ENCODE results near the gene RPS6KA4.
"Not testable (repeated sequence)": the region's sequence is repeated elsewhere in the genome, so short reads cannot be mapped to it uniquely, and the experiment has no call there.

The RPS6KA4 gene

DNA sequence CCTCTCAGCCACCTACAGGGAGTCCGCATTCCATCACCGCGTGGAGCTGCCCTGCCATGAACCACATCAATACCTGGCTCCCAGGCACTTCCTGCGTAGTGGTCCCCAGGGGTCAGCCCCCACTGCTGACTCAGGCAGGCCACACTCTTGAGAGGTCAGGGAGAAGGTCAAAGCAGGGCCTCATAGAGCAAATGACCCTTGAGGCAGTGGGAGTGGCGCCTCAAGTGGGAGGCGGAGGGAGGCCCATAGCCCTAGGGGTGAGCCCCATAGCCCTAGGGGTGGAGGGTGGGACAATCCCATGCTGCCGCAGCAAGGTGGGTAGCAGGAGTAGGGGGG lies 36.1 kb upstream of the RPS6KA4 start:
- no peak overlapping the region for H3K4ac ChIP-seq (ENCODE audit: low read length)
- peaks cover 9 to 11% of the 10 kb centered on the region in 2 donors for H3K4me1 ChIP-seq (ENCODE audit: control insufficient read depth in 2 of 2, insufficient read depth in 1 of 2, low read depth in 1 of 2, low read length in 2 of 2)
- no peak overlapping the region for H3K18ac ChIP-seq (ENCODE audit: low read length)
- H2AK5ac ChIP-seq (ENCODE audit: low read depth, low read length), result peak overlapping the region; percentile 25
- no peak overlapping the region for H3K4me2 ChIP-seq (ENCODE audit: insufficient read depth, low read length, poor library complexity, severe bottlenecking)
- H3K27ac ChIP-seq (replicated peaks; ENCODE audit: low read length), result no peak overlapping the region
- H3K14ac ChIP-seq (ENCODE audit: low read length), result peak overlapping the region; percentile 89
- no peak overlapping the region for H4K8ac ChIP-seq (ENCODE audit: low read depth, low read length)
- H2BK5ac ChIP-seq (ENCODE audit: low read length), result no peak overlapping the region
- H3K23ac ChIP-seq (ENCODE audit: low read depth, low read length, poor library complexity), result no peak overlapping the region
- H2BK120ac ChIP-seq (ENCODE audit: low read depth, low read length), result no peak overlapping the region
- H2BK12ac ChIP-seq (ENCODE audit: low read length), result no peak overlapping the region
- peaks cover 6 to 22% of the 10 kb centered on the region in 2 donors for H3K36me3 ChIP-seq (replicated peaks in 1 of 2; ENCODE audit: control insufficient read depth in 2 of 2, insufficient read depth in 2 of 2, low read length in 2 of 2)
- peak overlapping the region; percentile 78 for H3K9ac ChIP-seq (ENCODE audit: low read depth, low read length, poor library complexity)
- H3K9me3 ChIP-seq (replicated peaks in 1 of 2; ENCODE audit: control insufficient read depth in 2 of 2, insufficient read depth in 1 of 2, low read depth in 1 of 2, low read length in 2 of 2), result no peaks in the 10 kb centered on the region
- no peaks in the 10 kb centered on the region for H3K27me3 ChIP-seq (ENCODE audit: control insufficient read depth in 3 of 3, insufficient read depth in 3 of 3, low read depth in 1 of 3, low read length in 3 of 3)
- no peak overlapping the region for H2BK15ac ChIP-seq (ENCODE audit: low read length)
- no peak for DNase-seq (ENCODE audit: low spot score)
- H3K4me3 ChIP-seq (ENCODE audit: low read length in 2 of 2), result no peak overlapping the region
- no CpG with 5 or more reads among the region's 7 CpGs for WGBS, 2 donors (ENCODE audit: extremely low coverage in 2 of 2, insufficient read length in 2 of 2, insufficient replicate concordance in 1 of 2)
- no peak overlapping the region for H4K91ac ChIP-seq (ENCODE audit: low read depth, low read length, poor library complexity)
- H3K79me1 ChIP-seq (ENCODE audit: low read depth, low read length), result peaks cover 5% of the 10 kb centered on the region
- H2AFZ ChIP-seq (ENCODE audit: low read length), result no peak overlapping the region

DNA sequence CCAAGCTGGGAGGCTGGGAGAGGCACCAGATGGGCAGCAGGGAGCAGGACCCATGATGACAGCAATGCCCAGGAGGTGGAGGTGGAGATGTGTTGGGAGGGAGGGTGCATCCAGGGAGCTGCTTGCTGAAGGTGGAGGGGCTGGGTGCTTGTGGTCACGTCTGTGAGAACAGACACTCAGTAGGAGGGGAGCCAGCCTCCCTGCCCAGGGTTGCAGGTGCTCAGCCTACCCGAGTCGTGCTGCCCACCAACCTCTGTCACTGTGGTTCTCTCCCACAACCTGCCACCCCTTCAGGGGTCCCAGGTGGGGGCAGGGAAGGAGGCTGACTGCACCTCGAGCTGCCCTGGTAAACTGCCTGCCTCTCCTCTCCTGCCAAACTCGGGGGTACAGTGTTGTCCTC lies 35.6 kb upstream of the RPS6KA4 start:
- Histone ChIP-seq H2BK5ac (ENCODE audit: low read length) (no peak overlapping the region), H3K4me1 (ENCODE audit: control insufficient read depth in 2 of 2, insufficient read depth in 1 of 2, low read depth in 1 of 2, low read length in 2 of 2) (peaks cover 9 to 11% of the 10 kb centered on the region in 2 donors), H2AFZ (ENCODE audit: low read length) (no peak overlapping the region), H2BK15ac (ENCODE audit: low read length) (no peak overlapping the region), H3K4me2 (ENCODE audit: insufficient read depth, low read length, poor library complexity, severe bottlenecking) (peak overlapping the region; percentile 11), H3K4me3 (ENCODE audit: low read length in 2 of 2) (no peak overlapping the region), H2AK5ac (ENCODE audit: low read depth, low read length) (peak overlapping the region; percentile 56), H4K8ac (ENCODE audit: low read depth, low read length) (no peak overlapping the region), H3K36me3 (replicated peaks in 1 of 2; ENCODE audit: control insufficient read depth in 2 of 2, insufficient read depth in 2 of 2, low read length in 2 of 2) (peaks cover 6 to 22% of the 10 kb centered on the region in 2 donors), H3K23ac (ENCODE audit: low read depth, low read length, poor library complexity) (peak overlapping the region; percentile 80), H2BK12ac (ENCODE audit: low read length) (peak overlapping the region; percentile 58), H3K9ac (ENCODE audit: low read depth, low read length, poor library complexity) (peak overlapping the region; percentile 70), H3K27me3 (ENCODE audit: control insufficient read depth in 3 of 3, insufficient read depth in 3 of 3, low read depth in 1 of 3, low read length in 3 of 3) (no peaks in the 10 kb centered on the region), H3K14ac (ENCODE audit: low read length) (no peak overlapping the region), H4K91ac (ENCODE audit: low read depth, low read length, poor library complexity) (no peak overlapping the region), H3K4ac (ENCODE audit: low read length) (no peak overlapping the region), H3K27ac (replicated peaks; ENCODE audit: low read length) (no peak overlapping the region), H3K9me3 (replicated peaks in 1 of 2; ENCODE audit: control insufficient read depth in 2 of 2, insufficient read depth in 1 of 2, low read depth in 1 of 2, low read length in 2 of 2) (no peaks in the 10 kb centered on the region), H3K18ac (ENCODE audit: low read length) (peak overlapping the region; percentile 57), H2BK120ac (ENCODE audit: low read depth, low read length) (no peak overlapping the region), H3K79me1 (ENCODE audit: low read depth, low read length) (peaks cover 5% of the 10 kb centered on the region)
- no peak for DNase-seq (ENCODE audit: low spot score)
- WGBS, 2 donors (ENCODE audit: extremely low coverage in 2 of 2, insufficient read length in 2 of 2, insufficient replicate concordance in 1 of 2), result no CpG with 5 or more reads among the region's 5 CpGs

DNA sequence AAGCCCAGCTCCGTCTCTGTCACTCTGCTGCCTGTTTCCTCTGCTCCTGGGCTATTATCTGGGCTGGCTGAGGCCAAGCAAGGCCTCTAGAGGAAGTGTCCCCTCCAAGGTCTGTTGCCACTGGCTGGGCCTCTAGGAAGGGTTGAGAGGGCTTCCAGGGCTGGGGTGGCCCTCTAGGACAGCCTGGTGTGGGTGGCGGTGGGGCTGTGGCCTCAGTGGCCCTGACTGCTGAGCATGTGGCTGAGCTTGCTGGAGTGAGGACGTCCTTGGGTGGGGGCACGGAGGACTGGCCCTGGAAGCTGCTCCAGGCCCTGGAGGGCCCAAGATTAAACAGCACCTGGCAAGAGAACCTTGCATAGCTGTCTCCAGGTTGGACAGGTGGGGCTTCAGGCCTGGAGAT lies 35.0 kb upstream of the RPS6KA4 start:
- not testable (repeated sequence) for H2BK15ac ChIP-seq (ENCODE audit: low read length); H3K4me1 ChIP-seq (ENCODE audit: control insufficient read depth in 2 of 2, insufficient read depth in 1 of 2, low read depth in 1 of 2, low read length in 2 of 2); H3K27ac ChIP-seq (replicated peaks; ENCODE audit: low read length); H2BK120ac ChIP-seq (ENCODE audit: low read depth, low read length); H2AFZ ChIP-seq (ENCODE audit: low read length); H3K14ac ChIP-seq (ENCODE audit: low read length); DNase-seq (ENCODE audit: low spot score); H3K4ac ChIP-seq (ENCODE audit: low read length); H2AK5ac ChIP-seq (ENCODE audit: low read depth, low read length); H3K4me3 ChIP-seq (ENCODE audit: low read length in 2 of 2); H4K91ac ChIP-seq (ENCODE audit: low read depth, low read length, poor library complexity); H3K9ac ChIP-seq (ENCODE audit: low read depth, low read length, poor library complexity); H3K4me2 ChIP-seq (ENCODE audit: insufficient read depth, low read length, poor library complexity, severe bottlenecking); H3K79me1 ChIP-seq (ENCODE audit: low read depth, low read length); H3K27me3 ChIP-seq (ENCODE audit: control insufficient read depth in 3 of 3, insufficient read depth in 3 of 3, low read depth in 1 of 3, low read length in 3 of 3); H3K23ac ChIP-seq (ENCODE audit: low read depth, low read length, poor library complexity); H3K9me3 ChIP-seq (replicated peaks in 1 of 2; ENCODE audit: control insufficient read depth in 2 of 2, insufficient read depth in 1 of 2, low read depth in 1 of 2, low read length in 2 of 2); H2BK5ac ChIP-seq (ENCODE audit: low read length); H4K8ac ChIP-seq (ENCODE audit: low read depth, low read length)
- Histone ChIP-seq H2BK12ac (ENCODE audit: low read length) (peak overlapping the region; percentile 54), H3K18ac (ENCODE audit: low read length) (peak overlapping the region; percentile 57), H3K36me3 (replicated peaks in 1 of 2; ENCODE audit: control insufficient read depth in 2 of 2, insufficient read depth in 2 of 2, low read length in 2 of 2) (peaks cover 6 to 22% of the 10 kb centered on the region in 2 donors)
- WGBS, 2 donors (ENCODE audit: extremely low coverage in 2 of 2, insufficient read length in 2 of 2, insufficient replicate concordance in 1 of 2), result no CpG with 5 or more reads among the region's 4 CpGs

DNA sequence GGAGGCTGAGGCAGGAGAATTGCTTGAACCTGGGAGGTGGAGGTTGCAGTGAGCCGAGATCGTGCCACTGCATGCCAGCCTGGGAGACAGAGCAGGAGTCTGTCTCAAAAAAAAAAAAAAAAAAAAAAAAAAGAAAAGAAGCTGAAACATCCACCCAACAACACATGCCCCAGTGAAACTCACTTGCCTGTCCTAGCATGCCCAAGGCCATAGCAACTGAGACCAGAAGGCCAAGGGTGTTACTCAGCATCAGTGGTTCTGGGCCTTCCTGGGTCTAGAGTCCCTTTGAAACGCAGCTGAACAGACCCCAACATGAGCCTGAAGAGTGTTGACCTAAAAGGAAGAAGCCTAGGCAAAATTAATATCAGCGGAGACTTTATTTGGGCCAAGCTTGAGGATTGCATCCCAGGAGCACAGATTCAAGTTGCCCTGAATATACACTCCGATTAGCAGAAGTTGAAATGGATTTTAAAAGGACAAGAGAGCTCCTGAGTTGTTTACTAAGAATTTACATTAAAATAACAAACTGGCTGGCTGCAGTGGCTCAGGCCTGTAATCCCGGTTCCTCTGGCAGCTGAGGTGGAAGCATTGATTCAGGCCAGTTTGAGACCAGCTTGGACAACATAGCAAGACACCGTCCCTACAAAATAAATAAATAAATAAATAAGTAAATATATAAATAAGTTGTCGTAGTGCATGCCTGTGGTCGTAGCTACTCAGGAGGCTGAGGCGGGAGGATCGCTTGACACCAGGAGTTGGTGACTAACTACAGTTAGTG lies 34.1 kb upstream of the RPS6KA4 start:
- Histone ChIP-seq H2BK12ac (ENCODE audit: low read length) (no peak overlapping the region), H3K18ac (ENCODE audit: low read length) (no peak overlapping the region), H3K36me3 (replicated peaks in 1 of 2; ENCODE audit: control insufficient read depth in 2 of 2, insufficient read depth in 2 of 2, low read length in 2 of 2) (peaks cover 6 to 22% of the 10 kb centered on the region in 2 donors), H4K8ac (ENCODE audit: low read depth, low read length) (no peak overlapping the region), H2AK5ac (ENCODE audit: low read depth, low read length) (no peak overlapping the region), H2BK5ac (ENCODE audit: low read length) (no peak overlapping the region), H3K23ac (ENCODE audit: low read depth, low read length, poor library complexity) (no peak overlapping the region), H4K91ac (ENCODE audit: low read depth, low read length, poor library complexity) (no peak overlapping the region), H3K9ac (ENCODE audit: low read depth, low read length, poor library complexity) (no peak overlapping the region), H3K14ac (ENCODE audit: low read length) (no peak overlapping the region), H2AFZ (ENCODE audit: low read length) (no peak overlapping the region), H3K27me3 (ENCODE audit: control insufficient read depth in 3 of 3, insufficient read depth in 3 of 3, low read depth in 1 of 3, low read length in 3 of 3) (no peaks in the 10 kb centered on the region), H2BK120ac (ENCODE audit: low read depth, low read length) (no peak overlapping the region), H3K4ac (ENCODE audit: low read length) (no peak overlapping the region), H2BK15ac (ENCODE audit: low read length) (no peak overlapping the region), H3K9me3 (replicated peaks in 1 of 2; ENCODE audit: control insufficient read depth in 2 of 2, insufficient read depth in 1 of 2, low read depth in 1 of 2, low read length in 2 of 2) (no peaks in the 10 kb centered on the region), H3K27ac (replicated peaks; ENCODE audit: low read length) (no peak overlapping the region), H3K4me2 (ENCODE audit: insufficient read depth, low read length, poor library complexity, severe bottlenecking) (no peak overlapping the region), H3K79me1 (ENCODE audit: low read depth, low read length) (peaks cover 2% of the 10 kb centered on the region), H3K4me1 (ENCODE audit: control insufficient read depth in 2 of 2, insufficient read depth in 1 of 2, low read depth in 1 of 2, low read length in 2 of 2) (peaks cover 4 to 5% of the 10 kb centered on the region in 2 donors), H3K4me3 (ENCODE audit: low read length in 2 of 2) (no peak overlapping the region)
- WGBS, 2 donors (ENCODE audit: extremely low coverage in 2 of 2, insufficient read length in 2 of 2, insufficient replicate concordance in 1 of 2), result no CpG with 5 or more reads among the region's 11 CpGs
- DNase-seq (ENCODE audit: low spot score), result no peak

Data from neuronal stem cell (in vitro differentiated cells).